Neutrophil (primary cell): ENCODE measurements around the gene IL13RA2.

Experiments
- H3K27ac ChIP-seq: fragments of 200-600 bp; sonication (generic); 2 replicates; pipeline ENCODE4 v1.5.1; 2016; ENCODE audit warnings: mild to moderate bottlenecking, moderate library complexity
- H3K27me3 ChIP-seq: fragments of 200-600 bp; sonication (generic); 2 replicates; pipeline ENCODE4 v1.6.0; 2016; ENCODE audit warnings: mild to moderate bottlenecking
- H3K36me3 ChIP-seq: fragments of 200-600 bp; sonication (generic); 2 replicates; pipeline ENCODE4 v1.5.1; 2017
- H3K4me1 ChIP-seq, 2 experiments: fragments of 200-600 bp in 1 of 2; sonication (generic) in 1 of 2; 1 replicate in 1 of 2; 2 replicates in 1 of 2; pipeline versions ENCODE4 v1.5.1 to v1.6.1; 2013 to 2016; ENCODE audit warnings: low read depth in 1 of 2, low read length in 1 of 2, mild to moderate bottlenecking in 1 of 2, moderate library complexity in 1 of 2; ENCODE audit not compliant: control insufficient read depth in 1 of 2, insufficient read depth in 1 of 2
- H3K4me3 ChIP-seq, 2 experiments: fragments of 200-600 bp in 1 of 2; sonication (generic) in 1 of 2; 1 replicate in 1 of 2; 2 replicates in 1 of 2; pipeline ENCODE4 v1.5.1; 2013 to 2016; ENCODE audit warnings: low read depth in 1 of 2, low read length in 1 of 2, mild to moderate bottlenecking in 1 of 2, moderate library complexity in 1 of 2
- H3K9me3 ChIP-seq: fragments of 200-600 bp; sonication (generic); 2 replicates; pipeline ENCODE4 v1.5.1; 2016
- TF ChIP-seq, protein P1 (sequence below): fragments of 200-600 bp; sonication (generic); IDR thresholded peaks from 2 replicates; pipeline ENCODE4 v1.5.1; 2016; ENCODE audit warnings: antibody characterized with exemption

The IL13RA2 gene

DNA sequence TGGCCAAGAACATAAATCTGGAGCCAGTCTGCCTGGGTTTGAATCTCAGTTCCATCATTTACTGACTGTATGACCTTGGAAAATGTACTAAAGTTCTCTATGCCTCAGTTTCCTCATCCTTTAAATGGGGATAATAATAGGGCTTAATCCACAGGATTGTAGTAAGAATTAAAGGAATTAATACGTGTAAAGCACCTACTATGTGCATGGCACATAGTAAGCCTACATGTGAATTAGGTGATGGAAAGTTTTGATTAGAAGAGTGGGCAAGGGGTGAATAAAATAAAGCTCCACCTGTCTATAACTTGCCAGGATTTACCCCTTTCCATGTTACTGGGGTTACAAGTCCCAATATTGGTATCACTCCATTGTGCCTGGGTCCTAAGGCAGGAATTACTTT, 35.8 kb upstream of the IL13RA2 start:
- no peaks in the 10 kb centered on the region for H3K9me3 ChIP-seq
- no peaks in the 10 kb centered on the region for H3K27me3 ChIP-seq
- no peak overlapping the region for H3K27ac ChIP-seq
- H3K4me3 ChIP-seq: no peak overlapping the region
- TF ChIP-seq, protein P1, sequence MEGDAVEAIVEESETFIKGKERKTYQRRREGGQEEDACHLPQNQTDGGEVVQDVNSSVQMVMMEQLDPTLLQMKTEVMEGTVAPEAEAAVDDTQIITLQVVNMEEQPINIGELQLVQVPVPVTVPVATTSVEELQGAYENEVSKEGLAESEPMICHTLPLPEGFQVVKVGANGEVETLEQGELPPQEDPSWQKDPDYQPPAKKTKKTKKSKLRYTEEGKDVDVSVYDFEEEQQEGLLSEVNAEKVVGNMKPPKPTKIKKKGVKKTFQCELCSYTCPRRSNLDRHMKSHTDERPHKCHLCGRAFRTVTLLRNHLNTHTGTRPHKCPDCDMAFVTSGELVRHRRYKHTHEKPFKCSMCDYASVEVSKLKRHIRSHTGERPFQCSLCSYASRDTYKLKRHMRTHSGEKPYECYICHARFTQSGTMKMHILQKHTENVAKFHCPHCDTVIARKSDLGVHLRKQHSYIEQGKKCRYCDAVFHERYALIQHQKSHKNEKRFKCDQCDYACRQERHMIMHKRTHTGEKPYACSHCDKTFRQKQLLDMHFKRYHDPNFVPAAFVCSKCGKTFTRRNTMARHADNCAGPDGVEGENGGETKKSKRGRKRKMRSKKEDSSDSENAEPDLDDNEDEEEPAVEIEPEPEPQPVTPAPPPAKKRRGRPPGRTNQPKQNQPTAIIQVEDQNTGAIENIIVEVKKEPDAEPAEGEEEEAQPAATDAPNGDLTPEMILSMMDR: no peak
- H3K36me3 ChIP-seq: no peaks in the 10 kb centered on the region
- H3K4me1 ChIP-seq: no peaks in the 10 kb centered on the region

DNA sequence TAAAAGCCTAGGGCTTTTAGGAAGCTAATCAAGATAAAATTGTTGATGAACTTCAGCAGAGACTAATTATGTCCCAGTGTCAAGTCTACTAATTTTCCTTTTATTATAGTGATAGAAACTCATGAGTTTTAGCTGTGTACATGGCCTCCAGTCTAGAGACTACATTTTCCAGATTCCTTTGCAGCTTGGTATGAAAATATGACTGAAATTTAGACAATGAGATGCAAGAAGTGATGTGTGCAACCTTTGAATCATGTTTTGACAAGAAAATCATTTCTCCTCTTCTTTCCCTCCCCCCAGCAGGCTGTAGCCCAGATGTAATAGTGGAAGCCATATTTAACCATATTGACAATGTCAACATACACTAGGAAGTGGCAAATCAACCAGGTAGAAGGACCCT, 30.3 kb upstream of the IL13RA2 start:
- Histone ChIP-seq H3K4me1 (no peaks in the 10 kb centered on the region), H3K4me3 (no peak overlapping the region), H3K27me3 (no peaks in the 10 kb centered on the region), H3K27ac (no peak overlapping the region), H3K9me3 (no peaks in the 10 kb centered on the region), H3K36me3 (no peaks in the 10 kb centered on the region)
- TF ChIP-seq, protein P1: no peak

DNA sequence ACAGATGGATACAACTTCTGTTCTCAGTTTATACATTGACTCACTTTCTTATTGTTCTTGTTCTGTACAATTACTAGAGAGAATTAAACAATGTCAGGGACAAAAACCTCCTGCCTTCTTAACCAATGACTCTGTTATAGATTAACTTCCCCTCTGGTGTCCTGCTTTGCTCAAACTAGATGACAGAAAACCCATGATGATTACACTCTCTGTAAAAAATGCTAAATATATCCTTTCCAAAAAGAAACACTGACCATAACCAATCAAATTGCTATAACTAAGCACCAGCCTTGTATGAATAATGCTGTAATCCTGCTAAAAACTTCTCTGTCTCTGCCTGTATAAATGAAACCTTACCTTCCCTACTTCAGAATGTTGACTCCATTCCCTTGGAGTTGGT, 29.8 kb upstream of the IL13RA2 start:
- TF ChIP-seq, protein P1: no peak
- no peaks in the 10 kb centered on the region for H3K9me3 ChIP-seq
- H3K4me1 ChIP-seq: no peaks in the 10 kb centered on the region
- no peaks in the 10 kb centered on the region for H3K27me3 ChIP-seq
- no peak overlapping the region for H3K27ac ChIP-seq
- H3K4me3 ChIP-seq: no peak overlapping the region
- no peaks in the 10 kb centered on the region for H3K36me3 ChIP-seq

DNA sequence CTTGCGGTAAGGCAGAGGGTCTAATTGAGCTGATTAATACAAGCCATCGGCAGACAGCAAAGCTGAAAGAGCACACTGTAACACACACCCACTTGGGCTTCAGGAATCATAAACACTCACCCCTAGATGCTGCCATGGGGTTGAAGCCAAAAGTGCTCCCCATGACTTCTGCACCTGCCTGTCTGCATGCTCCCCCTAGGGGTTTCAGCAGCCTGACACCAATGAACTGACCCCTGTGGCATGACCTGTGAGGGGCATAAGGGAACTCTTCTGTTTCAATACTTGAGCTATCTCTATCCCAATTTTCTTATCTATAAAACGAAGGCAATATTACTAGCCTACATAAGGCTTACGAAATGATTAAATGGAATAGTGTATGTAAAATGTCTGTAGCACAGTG, 23.0 kb upstream of the IL13RA2 start:
- Histone ChIP-seq H3K36me3 (no peaks in the 10 kb centered on the region), H3K27me3 (no peaks in the 10 kb centered on the region), H3K9me3 (no peaks in the 10 kb centered on the region), H3K27ac (no peak overlapping the region), H3K4me3 (no peak overlapping the region), H3K4me1 (no peaks in the 10 kb centered on the region)
- TF ChIP-seq, protein P1: no peak

DNA sequence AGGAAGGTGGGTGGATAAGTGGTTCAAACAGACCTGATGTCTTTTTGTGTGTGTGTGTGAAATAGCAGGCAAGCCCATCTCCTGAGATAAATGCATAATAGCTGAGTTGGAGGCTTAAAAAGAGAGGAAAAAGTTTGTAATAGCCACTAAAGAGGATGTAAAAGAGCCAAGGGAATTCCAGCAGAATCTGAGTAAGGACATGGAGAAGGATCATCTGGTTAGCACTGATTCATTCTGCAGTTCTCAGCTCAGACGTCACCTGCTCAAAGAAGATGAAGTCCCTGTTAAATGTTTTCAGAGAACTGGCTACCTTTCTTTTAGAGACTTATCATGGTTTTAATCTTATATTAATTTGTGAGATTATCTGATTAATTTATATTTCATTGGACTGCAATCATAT, 21.0 kb upstream of the IL13RA2 start:
- H3K27me3 ChIP-seq: no peaks in the 10 kb centered on the region

More for the DNA sequence above, 21.0 kb upstream of the IL13RA2 start:
- H3K9me3 ChIP-seq: no peaks in the 10 kb centered on the region
- no peaks in the 10 kb centered on the region for H3K4me1 ChIP-seq
- TF ChIP-seq, protein P1: no peak
- H3K27ac ChIP-seq: no peak overlapping the region
- H3K4me3 ChIP-seq: no peak overlapping the region
- H3K36me3 ChIP-seq: no peaks in the 10 kb centered on the region
